Transverse colon (tissue), 4 donors: ENCODE data around the gene FBLN2. TPM values are rescaled to one million over a fixed set of nuclear protein-coding genes. Genes with fewer than 3 reads are reported as not detected.

Experiments used
- DNase-seq: peaks from one replicate; pipeline ENCODE4 v3.0.0-alpha.2; 2019
- H3K27ac ChIP-seq, 4 donors: fragments of 200-600 bp; sonication (generic); 2 replicates each; pipeline ENCODE4 v1.5.1; 2016 to 2018; ENCODE audit warnings: inconsistent platforms in 4 of 4
- H3K27me3 ChIP-seq: fragments of 200-600 bp; sonication (generic); 2 replicates; pipeline ENCODE4 v1.5.1; 2017; ENCODE audit warnings: inconsistent platforms
- H3K36me3 ChIP-seq, 4 donors: fragments of 200-600 bp; sonication (generic); 2 replicates each; pipeline ENCODE4 v1.5.1; 2017 to 2019; ENCODE audit warnings: inconsistent platforms in 4 of 4
- H3K4me1 ChIP-seq, 4 donors: fragments of 200-600 bp; sonication (generic); 2 replicates each; pipeline ENCODE4 v1.5.1; 2017 to 2020; ENCODE audit warnings: inconsistent platforms in 4 of 4
- H3K4me3 ChIP-seq, 4 donors: fragments of 200-600 bp; sonication (generic); 1 replicate in 1 of 4; 2 replicates in 3 of 4; pipeline versions ENCODE4 v1.5.1 to v1.6.1; 2017 to 2019; ENCODE audit warnings: inconsistent platforms in 4 of 4
- H3K9me3 ChIP-seq, 2 donors: fragments of 200-600 bp; sonication (generic); 2 replicates each; pipeline ENCODE4 v1.5.1; 2017 to 2019; ENCODE audit warnings: inconsistent platforms in 2 of 2
- CTCF ChIP-seq, 5 experiments: fragments of 200-600 bp in 3 of 5; fragments of 450-650 bp in 2 of 5; sonication (generic) in 3 of 5; IDR thresholded peaks; 1 replicate in 2 of 5; 2 replicates in 3 of 5; pipeline ENCODE4 v1.5.1; 2016 to 2017; ENCODE audit warnings: antibody characterized with exemption in 5 of 5, inconsistent platforms in 3 of 5, mild to moderate bottlenecking in 2 of 5, moderate library complexity in 1 of 5
- EP300 ChIP-seq: sonication (generic); formaldehyde crosslinking; IDR thresholded peaks from one replicate; pipeline ENCODE4 v1.6.1; 2017; ENCODE audit warnings: antibody characterized with exemption, low read depth
- POLR2A ChIP-seq: fragments of 450-650 bp; IDR thresholded peaks from one replicate; pipeline ENCODE4 v1.6.1; 2016; ENCODE audit warnings: antibody characterized with exemption, mild to moderate bottlenecking, moderate library complexity
- POLR2AphosphoS5 ChIP-seq, 3 donors: sonication (generic); formaldehyde crosslinking; IDR thresholded peaks; one replicate each; pipeline ENCODE4 v1.6.1; 2016; ENCODE audit warnings: antibody characterized with exemption in 3 of 3
- WGBS, 2 donors: methylation state at CpG; one replicate each; pipeline ENCODE4 v1.1.5; 2018; ENCODE audit warnings: low coverage in 1 of 2; 5-methylcytosine and 5-hydroxymethylcytosine counted together
- in situ Hi-C, 4 donors: fragments of 200-750 bp; cut with MboI; loops; one replicate each; pipeline versions ENCODE4 v1.15.0 to v1.15.1; 2017; ENCODE audit warnings: low sequenced_read_pairs in 3 of 4, low pct_ligation_motif_present in 1 of 4, low pct_unique_long_range_greater_than_20kb in 1 of 4
- intact Hi-C: fragments of 100-400 bp; cut with DNase I; formaldehyde crosslinking; loops from one replicate; pipeline ENCODE4 v1.15.1; 2023; ENCODE audit warnings: low total_unique reads
- total RNA-seq, 4 donors: library from RNA; depleted of rRNA; stranded (reverse); fragments of >200 nt; gene quantifications; one replicate each; pipeline ENCODE4 v1.1.0, GENCODE V29; 2016

FBLN2 gene
- total RNA-seq, 4 donors from 2014 or later, result 23.0 to 51.5 (median 31.4) TPM

DNA sequence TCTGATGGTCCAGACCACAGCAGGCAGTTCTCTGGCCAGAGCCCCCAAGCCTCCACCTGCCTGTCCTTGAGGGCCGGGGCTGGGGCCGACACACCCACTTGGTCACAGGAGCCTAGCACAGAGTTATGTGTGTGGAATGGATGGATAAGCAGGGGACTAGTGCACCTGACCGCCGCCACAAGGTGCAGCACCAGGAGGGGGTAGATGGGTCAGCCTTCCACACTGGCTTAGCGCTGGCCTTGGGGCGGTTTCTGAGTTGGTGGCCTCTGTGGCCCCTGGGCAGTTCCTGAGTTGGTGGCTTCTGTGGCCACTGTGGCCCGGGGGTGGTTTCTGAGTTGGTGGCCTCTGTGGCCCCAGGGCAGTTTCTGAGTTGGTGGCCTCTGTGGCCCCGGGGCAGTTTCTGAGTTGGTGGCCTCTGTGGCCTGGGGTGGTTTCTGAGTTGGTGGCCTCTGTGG is 75.8 kb downstream of the FBLN2 start:
- H3K36me3 ChIP-seq, result no peaks in the 10 kb centered on the region
- TF ChIP-seq CTCF (IDR thresholded peaks at IDR 0.05) (no peak), POLR2A (no peak), POLR2AphosphoS5 (IDR thresholded peaks at IDR 0.05) (no peak), EP300 (no peak)
- H3K27ac ChIP-seq, result no peak overlapping the region
- H3K4me3 ChIP-seq, result no peak overlapping the region
- intact Hi-C loops (no loop called here), in situ Hi-C loops (loop anchor here in 2 of 4 donors (25.0 kb wide), 1 partner anchor 537 kb away; no protein-coding TSS in a partner anchor)
- DNase-seq, result no peak
- no peaks in the 10 kb centered on the region for H3K9me3 ChIP-seq
- 79% methylated on average over 8 of the region's 8 CpGs; no CpG with 5 or more reads in 1 of the 2 donors for WGBS, 2 donors
- H3K4me1 ChIP-seq, result no peaks in the 10 kb centered on the region
- no peaks in the 10 kb centered on the region for H3K27me3 ChIP-seq

DNA sequence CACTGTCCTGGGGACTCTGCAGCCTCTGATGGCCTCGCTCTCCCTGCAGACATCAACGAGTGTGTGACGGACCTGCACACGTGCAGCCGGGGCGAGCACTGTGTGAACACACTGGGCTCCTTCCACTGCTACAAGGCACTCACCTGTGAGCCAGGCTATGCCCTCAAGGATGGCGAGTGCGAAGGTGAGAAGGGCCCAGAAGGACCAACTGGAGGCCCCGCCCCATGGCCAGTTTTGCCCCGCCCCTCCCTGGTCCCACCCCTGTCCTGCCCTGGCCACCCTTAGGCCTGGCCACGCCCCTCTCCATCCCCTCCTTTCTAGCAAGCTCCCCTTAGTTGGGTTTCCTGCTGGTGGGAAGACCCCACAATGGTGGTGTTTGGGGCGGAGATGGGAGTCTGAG is 77.5 kb downstream of the FBLN2 start:
- no peaks in the 10 kb centered on the region for H3K4me1 ChIP-seq
- H3K36me3 ChIP-seq, result no peaks in the 10 kb centered on the region
- no peaks in the 10 kb centered on the region for H3K27me3 ChIP-seq
- no peaks in the 10 kb centered on the region for H3K9me3 ChIP-seq
- TF ChIP-seq CTCF (IDR thresholded peaks at IDR 0.05) (no peak), POLR2AphosphoS5 (IDR thresholded peaks at IDR 0.05) (no peak), POLR2A (no peak), EP300 (no peak)
- no peak overlapping the region for H3K27ac ChIP-seq
- intact Hi-C loops (no loop called here), in situ Hi-C loops (loop anchor here in 2 of 4 donors (25.0 kb wide), 1 partner anchor 539 kb away; no protein-coding TSS in a partner anchor)
- 96% methylated on average over 12 of the region's 12 CpGs; no CpG with 5 or more reads in 1 of the 2 donors for WGBS, 2 donors
- H3K4me3 ChIP-seq, result no peak overlapping the region
- no peak for DNase-seq

- Histone ChIP-seq H3K27me3 (no peaks in the 10 kb centered on the region), H3K9me3 (no peaks in the 10 kb centered on the region), H3K4me1 (no peaks in the 10 kb centered on the region), H3K36me3 (no peaks in the 10 kb centered on the region), H3K27ac (no peak overlapping the region), H3K4me3 (no peak overlapping the region)
- 50 to 70% methylated on average over 1 to 9 of the region's 9 CpGs for WGBS, 2 donors
- in situ Hi-C loops, result loop anchor here in 2 of 4 donors (25.0 kb wide), 1 partner anchor 540 kb away; no protein-coding TSS in a partner anchor
- intact Hi-C loops, result no loop called here
- TF ChIP-seq CTCF (IDR thresholded peaks at IDR 0.05) (no peak), POLR2AphosphoS5 (IDR thresholded peaks at IDR 0.05) (no peak), POLR2A (no peak), EP300 (no peak)
- DNase-seq, result no peak
Observed at GRCh38 chr3:13626915-13627460, 78.1 kb downstream of the FBLN2 start.

GRCh38 chr3:13627681-13628080 is 78.8 kb downstream of the FBLN2 start:
- Histone ChIP-seq H3K4me3 (no peak overlapping the region), H3K27ac (no peak overlapping the region), H3K9me3 (no peaks in the 10 kb centered on the region), H3K36me3 (no peaks in the 10 kb centered on the region), H3K27me3 (no peaks in the 10 kb centered on the region), H3K4me1 (no peaks in the 10 kb centered on the region)
- 71% methylated on average over 9 of the region's 9 CpGs; no CpG with 5 or more reads in 1 of the 2 donors for WGBS, 2 donors
- intact Hi-C loops, result no loop called here
- no peak for DNase-seq
- TF ChIP-seq POLR2AphosphoS5 (IDR thresholded peaks at IDR 0.05) (no peak), POLR2A (no peak), EP300 (no peak)
- in situ Hi-C loops, result loop anchor here in 2 of 4 donors (25.0 kb wide), 1 partner anchor 540 kb away; no protein-coding TSS in a partner anchor

- TF ChIP-seq CTCF (IDR thresholded peaks at IDR 0.05) (no peak), POLR2AphosphoS5 (IDR thresholded peaks at IDR 0.05) (no peak), POLR2A (no peak), EP300 (no peak)
- intact Hi-C loops, result no loop called here
- H3K36me3 ChIP-seq, result no peaks in the 10 kb centered on the region
Observed at GRCh38 chr3:13628432-13628831, 79.5 kb downstream of the FBLN2 start.

More at GRCh38 chr3:13628432-13628831, 79.5 kb downstream of the FBLN2 start:
- 88 to 100% methylated on average over 1 to 10 of the region's 10 CpGs for WGBS, 2 donors
- Histone ChIP-seq H3K27me3 (no peaks in the 10 kb centered on the region), H3K4me3 (no peak overlapping the region), H3K27ac (no peak overlapping the region), H3K4me1 (no peaks in the 10 kb centered on the region), H3K9me3 (no peaks in the 10 kb centered on the region)
- in situ Hi-C loops, result loop anchor here in 2 of 4 donors (25.0 kb wide), 1 partner anchor 541 kb away; no protein-coding TSS in a partner anchor
- no peak for DNase-seq
